GDM1 (cell line): ENCODE data around the gene PPME1.

Source experiments
- DNase-seq: peaks from one replicate; lab custom pipeline; 2025; lab: John Stamatoyannopoulos, UW

The PPME1 gene

DNA sequence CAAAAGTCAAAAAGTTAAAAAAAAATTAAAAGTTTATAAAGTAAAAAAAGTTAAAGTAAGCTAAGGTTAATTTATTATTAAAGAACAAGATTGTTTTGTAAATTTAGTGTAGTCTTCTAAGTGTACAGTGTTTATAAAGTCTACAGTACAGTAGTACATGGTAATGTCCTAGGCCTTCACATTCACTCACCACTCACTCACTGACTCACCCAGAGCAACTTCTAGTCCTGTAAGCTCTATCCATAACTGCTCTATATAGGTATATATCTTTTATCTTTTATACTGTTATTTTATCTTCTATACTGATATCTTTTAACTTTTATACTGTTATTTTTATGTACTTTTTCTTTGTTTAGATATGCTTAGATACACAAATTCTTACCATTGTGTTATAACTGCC, 11.4 kb upstream of the PPME1 start:
- DNase-seq: no peak

GRCh38 chr11:74162681-74163467, 8.2 kb upstream of the PPME1 start:
- DNase-seq: no peak

DNA sequence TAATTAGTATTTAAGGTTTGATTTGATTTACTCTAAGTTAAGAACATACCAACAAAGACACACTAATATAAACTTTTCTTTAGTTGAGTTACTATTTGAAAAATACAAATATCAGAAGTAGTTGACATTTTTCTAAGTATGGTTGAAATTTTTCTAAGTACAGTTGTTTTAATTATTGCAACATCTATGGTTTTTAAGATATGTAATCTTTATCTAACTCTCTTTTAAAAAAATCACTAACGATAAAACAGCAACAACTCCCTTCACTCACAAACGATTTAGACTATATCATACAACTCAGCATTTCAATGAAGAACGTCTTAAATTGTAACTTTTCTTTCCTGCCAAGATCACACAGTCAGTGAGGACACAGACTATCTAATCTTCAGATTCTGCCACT, 2.3 kb upstream of the PPME1 start:
- no peak for DNase-seq

- no peak for DNase-seq
Measured at GRCh38 chr11:74169738-74170458, 1.2 kb upstream of the PPME1 start.

GRCh38 chr11:74171630-74171968, 510 bp downstream of the PPME1 start:
- no peak for DNase-seq

- no peak for DNase-seq
Measured at GRCh38 chr11:74171997-74172396, 908 bp downstream of the PPME1 start.

DNA sequence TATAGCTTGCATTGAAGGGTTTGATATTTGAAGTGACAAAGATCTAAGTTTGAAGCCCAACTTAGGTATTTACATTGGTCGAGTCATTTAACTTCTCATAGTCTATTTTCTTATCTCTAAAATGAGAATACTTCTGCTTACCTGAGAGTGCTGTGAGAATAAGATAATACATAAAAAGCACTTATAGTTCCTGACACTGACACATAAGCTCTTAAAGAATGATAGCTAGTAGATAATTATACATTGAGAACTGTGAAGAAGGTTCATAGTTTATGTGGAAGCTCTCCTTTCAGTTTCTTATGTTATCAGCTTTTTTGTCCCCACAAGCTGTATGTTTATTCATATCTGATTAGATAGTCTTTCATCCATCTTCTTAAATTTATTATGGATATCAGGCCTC, 4.8 kb downstream of the PPME1 start:
- DNase-seq: no peak

DNA sequence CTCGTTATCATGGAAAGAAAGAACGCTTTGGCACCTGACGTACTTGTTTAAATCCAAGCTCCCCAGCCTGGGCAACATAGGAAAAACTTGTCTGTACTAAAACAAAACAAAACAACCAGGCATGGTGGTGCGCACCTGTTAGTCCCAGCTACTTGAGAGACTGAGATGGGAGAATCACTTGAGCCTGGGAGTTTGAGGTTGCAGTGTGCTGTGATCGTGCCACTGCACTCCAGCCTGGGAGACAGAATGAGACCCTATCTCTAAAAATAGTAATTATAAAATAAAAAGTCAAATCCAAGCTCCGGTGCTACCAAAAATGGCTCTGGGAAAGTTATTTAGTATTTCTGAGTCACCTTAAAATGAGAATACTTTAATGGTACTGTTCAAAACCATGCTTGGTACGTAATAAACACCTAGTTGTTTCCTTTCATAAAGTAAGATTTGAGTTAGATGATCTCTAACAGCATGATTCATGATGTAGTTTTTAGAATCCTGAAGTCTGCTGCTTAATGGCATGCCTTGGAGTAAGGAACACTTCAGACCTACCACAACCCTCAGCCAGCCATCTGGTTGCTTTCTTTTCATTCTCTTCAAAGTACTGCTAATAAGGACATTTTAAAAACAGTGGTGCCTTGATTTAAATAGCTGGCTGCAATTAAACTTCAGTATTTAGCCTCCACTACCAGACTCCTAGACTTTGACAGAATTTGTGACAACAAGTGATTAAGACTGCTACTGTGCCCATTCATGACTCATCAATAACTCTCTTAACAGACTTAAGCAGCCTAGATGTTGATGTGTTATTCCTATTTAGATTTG, 8.4 kb downstream of the PPME1 start:
- no peak for DNase-seq

DNA sequence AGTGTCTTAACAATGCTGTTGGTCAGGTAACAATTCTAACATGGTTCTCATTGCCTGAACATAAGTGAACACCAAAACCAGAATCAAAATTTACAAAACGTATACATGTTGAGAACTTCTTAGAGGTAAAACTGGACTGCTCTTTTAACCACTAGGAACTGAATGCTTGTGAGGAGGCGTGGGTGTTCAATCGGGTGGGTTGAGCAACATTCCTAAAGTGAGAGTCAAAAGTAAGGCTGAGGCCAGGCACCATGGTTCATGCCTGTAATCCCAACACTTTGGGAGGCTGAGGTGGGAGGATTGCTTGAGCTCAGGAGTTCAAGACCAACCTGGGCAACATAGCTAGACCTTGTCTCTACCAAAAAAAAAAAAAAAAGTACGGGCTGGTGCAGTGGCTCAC, 11.5 kb downstream of the PPME1 start:
- DNase-seq: no peak

GRCh38 chr11:74185285-74185684, 14.2 kb downstream of the PPME1 start:
- no peak for DNase-seq

DNA sequence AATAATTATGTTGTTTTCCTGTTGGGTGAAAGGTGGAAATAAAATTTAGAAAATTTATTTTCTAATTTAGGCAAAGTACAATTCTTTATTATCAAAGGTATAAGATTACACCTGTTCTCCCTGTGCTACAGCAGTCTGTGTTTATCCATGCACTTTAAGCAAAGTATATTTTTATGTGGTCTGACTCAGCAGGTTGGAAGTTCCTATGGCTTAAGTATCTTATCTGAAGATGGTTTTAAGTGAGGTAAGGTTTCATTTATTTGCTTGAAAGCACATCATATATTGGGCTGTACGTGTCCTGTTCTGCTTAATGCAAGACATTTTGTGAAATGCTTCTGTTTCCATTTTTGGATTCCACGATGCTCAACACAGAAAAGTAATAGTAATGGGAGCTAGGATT, 14.6 kb downstream of the PPME1 start:
- DNase-seq: no peak

DNA sequence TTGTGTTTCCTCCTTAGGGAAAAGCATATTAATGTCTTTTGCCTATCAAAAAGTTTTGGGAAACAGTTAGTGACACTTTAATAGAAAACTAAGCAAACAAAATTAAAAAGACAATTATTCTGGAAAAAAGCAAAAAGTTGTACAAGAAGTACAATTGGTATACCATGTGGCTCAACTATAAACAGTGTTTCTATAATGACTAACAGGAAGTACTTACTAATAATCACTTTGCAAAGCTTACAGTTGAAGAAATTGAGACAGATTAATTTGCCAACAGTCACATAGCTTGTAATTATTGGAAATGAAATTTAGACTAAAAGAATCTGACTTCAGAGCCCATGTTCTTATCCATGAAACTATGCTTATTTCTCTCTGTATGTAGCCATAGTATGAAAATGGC, 24.7 kb downstream of the PPME1 start:
- DNase-seq: no peak

GRCh38 chr11:74196781-74197486, 25.8 kb downstream of the PPME1 start:
- no peak for DNase-seq

GRCh38 chr11:74203966-74204365, 32.9 kb downstream of the PPME1 start:
- no peak for DNase-seq

DNA sequence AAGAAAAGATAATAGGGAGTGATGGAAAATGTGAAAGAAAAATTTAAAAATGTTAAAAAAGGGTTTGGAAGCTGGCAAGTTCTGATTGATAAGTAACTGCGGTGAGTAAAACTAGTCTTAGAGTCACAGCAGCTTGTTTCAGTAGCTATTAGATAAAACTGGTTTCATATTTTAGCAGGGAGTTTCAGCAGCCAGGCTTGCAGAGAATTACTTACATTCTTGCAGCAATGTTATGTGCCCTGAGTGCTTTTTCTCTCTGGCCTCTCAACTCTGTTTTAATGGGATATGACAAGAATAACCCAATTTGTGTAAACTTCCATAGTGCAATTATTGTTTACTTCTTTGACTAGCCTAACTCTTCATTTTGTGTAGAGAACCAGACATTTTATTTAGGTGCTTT, 33.6 kb downstream of the PPME1 start:
- no peak for DNase-seq

- no peak for DNase-seq
Measured at GRCh38 chr11:74205181-74205580, 34.1 kb downstream of the PPME1 start.

DNA sequence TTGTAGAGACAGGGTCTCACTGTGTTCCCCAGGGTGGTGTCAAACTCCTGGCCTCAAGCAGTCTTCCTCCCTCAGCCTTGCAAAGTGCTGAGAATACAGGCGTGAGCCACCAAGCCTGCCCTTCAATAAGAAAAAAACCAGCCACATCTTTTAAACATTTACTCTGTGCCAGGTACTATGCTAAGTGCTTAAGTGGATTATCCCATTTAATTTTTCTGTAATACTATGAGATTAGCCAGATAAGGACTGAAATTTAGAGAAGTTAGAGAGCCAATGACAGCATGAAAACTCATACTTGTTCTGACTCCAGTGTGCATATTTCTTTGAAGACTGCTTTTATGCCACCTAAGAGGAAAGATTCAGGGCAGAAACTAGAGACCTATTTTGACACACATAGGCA, 35.7 kb downstream of the PPME1 start:
- no peak for DNase-seq

- no peak for DNase-seq
Measured at GRCh38 chr11:74208507-74208906, 37.4 kb downstream of the PPME1 start.

DNA sequence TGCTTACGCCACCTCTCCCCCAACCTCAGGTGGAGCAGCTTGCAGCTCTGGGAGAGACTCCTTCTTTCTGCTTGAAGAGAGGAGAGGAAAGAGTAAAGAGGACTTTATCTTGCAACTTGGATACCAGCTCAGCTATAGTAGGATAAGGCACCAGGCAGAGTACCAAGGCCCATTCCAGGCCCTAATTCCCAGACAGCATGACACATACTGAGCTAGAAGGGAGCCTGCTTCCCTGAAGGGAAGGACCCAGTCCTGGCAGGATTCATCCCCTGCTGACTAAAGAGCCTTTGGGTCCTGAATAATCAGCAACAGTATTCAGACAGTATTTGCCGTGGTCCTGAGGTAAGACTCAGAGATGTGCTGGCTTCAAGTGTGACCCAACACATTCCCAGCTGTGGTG, 41.4 kb downstream of the PPME1 start:
- no peak for DNase-seq

- no peak for DNase-seq
Measured at GRCh38 chr11:74220376-74220775, 49.3 kb downstream of the PPME1 start.

GRCh38 chr11:74221816-74222215, 50.7 kb downstream of the PPME1 start:
- no peak for DNase-seq

DNA sequence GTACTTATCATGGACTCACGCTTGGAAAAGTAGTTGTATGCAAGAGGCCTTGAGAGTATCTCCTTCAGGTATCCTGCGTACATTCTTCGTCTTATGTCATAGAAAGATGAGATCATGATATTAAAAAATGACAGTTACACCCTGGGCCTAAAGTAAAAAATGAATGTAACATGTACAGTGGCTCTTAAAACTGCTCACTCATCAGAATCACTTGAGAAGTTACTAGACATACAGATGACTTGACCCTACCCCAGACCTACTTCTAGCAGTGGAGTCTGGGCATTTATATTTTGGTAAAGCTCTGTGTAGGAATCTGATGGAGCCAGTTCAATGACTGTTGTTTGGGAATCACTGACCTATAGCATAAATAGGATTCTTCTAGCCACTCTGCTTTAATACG, 54.5 kb downstream of the PPME1 start:
- no peak for DNase-seq
